Measurements from ENCODE around the gene LACRT.

DNA sequence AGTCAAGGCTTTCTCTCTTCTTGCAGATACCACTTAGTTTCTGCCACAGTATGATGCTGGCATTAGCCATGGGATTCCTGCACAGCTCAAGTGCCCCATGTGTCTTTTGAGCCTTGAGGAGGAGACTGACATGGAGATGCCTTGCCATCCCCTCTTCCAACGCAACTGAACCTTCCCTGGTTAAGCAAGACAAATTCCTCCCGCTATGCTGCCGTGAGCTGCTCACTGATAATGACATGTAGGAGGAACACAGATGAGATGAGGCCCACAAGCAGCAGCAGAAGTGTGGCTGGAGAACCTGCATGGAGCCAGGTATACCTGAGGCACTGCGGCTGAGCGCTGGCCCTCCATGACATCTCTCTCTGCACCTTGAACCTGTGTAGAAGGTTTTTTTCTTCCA, 30.8 kb downstream of the LACRT start:
- no peak for TF ChIP-seq MAFF (IDR thresholded peaks at IDR 0.05; ENCODE audit: low read length)
- no peak for TF ChIP-seq ZSCAN32 (CRISPR knock-in tag; IDR thresholded peaks at IDR 0.05)
- no peak for TF ChIP-seq EZH2 (IDR thresholded peaks at IDR 0.05; ENCODE audit: borderline replicate concordance, low read depth, low read length)
- no peak for TF ChIP-seq NRF1 (conservative IDR thresholded peaks at IDR 0.05 in 1 of 2, IDR thresholded peaks at IDR 0.05 in 1 of 2)
- no peak for TF ChIP-seq ZNF165 (CRISPR knock-in tag; IDR thresholded peaks at IDR 0.05; ENCODE audit: borderline replicate concordance)
- no peak for TF ChIP-seq SOX6 (IDR thresholded peaks at IDR 0.05)
- no peak for TF ChIP-seq ZNF217 (CRISPR knock-in tag; IDR thresholded peaks at IDR 0.05)
- TF ChIP-seq, protein P1, sequence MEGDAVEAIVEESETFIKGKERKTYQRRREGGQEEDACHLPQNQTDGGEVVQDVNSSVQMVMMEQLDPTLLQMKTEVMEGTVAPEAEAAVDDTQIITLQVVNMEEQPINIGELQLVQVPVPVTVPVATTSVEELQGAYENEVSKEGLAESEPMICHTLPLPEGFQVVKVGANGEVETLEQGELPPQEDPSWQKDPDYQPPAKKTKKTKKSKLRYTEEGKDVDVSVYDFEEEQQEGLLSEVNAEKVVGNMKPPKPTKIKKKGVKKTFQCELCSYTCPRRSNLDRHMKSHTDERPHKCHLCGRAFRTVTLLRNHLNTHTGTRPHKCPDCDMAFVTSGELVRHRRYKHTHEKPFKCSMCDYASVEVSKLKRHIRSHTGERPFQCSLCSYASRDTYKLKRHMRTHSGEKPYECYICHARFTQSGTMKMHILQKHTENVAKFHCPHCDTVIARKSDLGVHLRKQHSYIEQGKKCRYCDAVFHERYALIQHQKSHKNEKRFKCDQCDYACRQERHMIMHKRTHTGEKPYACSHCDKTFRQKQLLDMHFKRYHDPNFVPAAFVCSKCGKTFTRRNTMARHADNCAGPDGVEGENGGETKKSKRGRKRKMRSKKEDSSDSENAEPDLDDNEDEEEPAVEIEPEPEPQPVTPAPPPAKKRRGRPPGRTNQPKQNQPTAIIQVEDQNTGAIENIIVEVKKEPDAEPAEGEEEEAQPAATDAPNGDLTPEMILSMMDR (IDR thresholded peaks at IDR 0.05 in 2 of 3, conservative IDR thresholded peaks at IDR 0.05 in 1 of 3; ENCODE audit: insufficient read depth in 2 of 3, low read depth in 1 of 3, low read length in 3 of 3), result no peak

Measured in K562 (cell line).